NB4 (cell line): ENCODE data around the gene AUTS2.

Experiments used
- MYC ChIP-seq: IDR thresholded peaks from 2 replicates; pipeline ENCODE4 v1.6.1; 2011; ENCODE audit warnings: low read depth, low read length
- POLR2A ChIP-seq: IDR thresholded peaks from 2 replicates; pipeline ENCODE4 v1.6.1; 2011; ENCODE audit warnings: mild to moderate bottlenecking; ENCODE audit not compliant: insufficient read length; ENCODE audit errors: extremely low read depth
- TF ChIP-seq, protein P1 (sequence below): IDR thresholded peaks from one replicate; pipeline ENCODE4 v1.5.1; 2012; ENCODE audit warnings: low read depth, low read length

- TF ChIP-seq MYC (no peak), POLR2A (no peak)
- TF ChIP-seq, protein P1, sequence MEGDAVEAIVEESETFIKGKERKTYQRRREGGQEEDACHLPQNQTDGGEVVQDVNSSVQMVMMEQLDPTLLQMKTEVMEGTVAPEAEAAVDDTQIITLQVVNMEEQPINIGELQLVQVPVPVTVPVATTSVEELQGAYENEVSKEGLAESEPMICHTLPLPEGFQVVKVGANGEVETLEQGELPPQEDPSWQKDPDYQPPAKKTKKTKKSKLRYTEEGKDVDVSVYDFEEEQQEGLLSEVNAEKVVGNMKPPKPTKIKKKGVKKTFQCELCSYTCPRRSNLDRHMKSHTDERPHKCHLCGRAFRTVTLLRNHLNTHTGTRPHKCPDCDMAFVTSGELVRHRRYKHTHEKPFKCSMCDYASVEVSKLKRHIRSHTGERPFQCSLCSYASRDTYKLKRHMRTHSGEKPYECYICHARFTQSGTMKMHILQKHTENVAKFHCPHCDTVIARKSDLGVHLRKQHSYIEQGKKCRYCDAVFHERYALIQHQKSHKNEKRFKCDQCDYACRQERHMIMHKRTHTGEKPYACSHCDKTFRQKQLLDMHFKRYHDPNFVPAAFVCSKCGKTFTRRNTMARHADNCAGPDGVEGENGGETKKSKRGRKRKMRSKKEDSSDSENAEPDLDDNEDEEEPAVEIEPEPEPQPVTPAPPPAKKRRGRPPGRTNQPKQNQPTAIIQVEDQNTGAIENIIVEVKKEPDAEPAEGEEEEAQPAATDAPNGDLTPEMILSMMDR = no peak
Measured at GRCh38 chr7:69959789-69960499, 361.7 kb downstream of the AUTS2 start.
